Choroid plexus epithelial cell (primary cell): ENCODE results near the gene C1QB.
"Not testable (repeated sequence)": the region's sequence is repeated elsewhere in the genome, so short reads cannot be mapped to it uniquely, and the experiment has no call there.

Experiments
- DNase-seq: peaks from one replicate; pipeline ENCODE4 v3.0.0-alpha.2; 2010; ENCODE audit warnings: low read depth
- H3K4me3 ChIP-seq: 2 replicates; pipeline ENCODE4 v1.5.1; 2011; ENCODE audit warnings: low read depth, mild to moderate bottlenecking, control low read depth, low read length, moderate library complexity
- CTCF ChIP-seq: conservative IDR thresholded peaks from 2 replicates; pipeline ENCODE4 v1.5.1; 2011; ENCODE audit warnings: low read depth, mild to moderate bottlenecking, control low read depth, inconsistent platforms, low read length, moderate library complexity

The C1QB gene

GRCh38 chr1:22660716-22661241, 7.7 kb downstream of the C1QB start:
- no peak for TF ChIP-seq CTCF
- DNase-seq = no peak
- no peak overlapping the region for H3K4me3 ChIP-seq

GRCh38 chr1:22661880-22662279, 8.8 kb downstream of the C1QB start:
- DNase-seq = no peak
- H3K4me3 ChIP-seq = no peak overlapping the region
- TF ChIP-seq CTCF = no peak

- peak; percentile 23 for DNase-seq
- H3K4me3 ChIP-seq = no peak overlapping the region
- TF ChIP-seq CTCF = no peak
Observed at GRCh38 chr1:22662318-22662717, 9.3 kb downstream of the C1QB start.

GRCh38 chr1:22662986-22663408, 10.0 kb downstream of the C1QB start:
- no peak overlapping the region for H3K4me3 ChIP-seq
- DNase-seq = no peak
- TF ChIP-seq CTCF = no peak

GRCh38 chr1:22665752-22666151, 12.7 kb downstream of the C1QB start:
- TF ChIP-seq CTCF = peak; percentile 82
- peak; percentile 65 for DNase-seq
- H3K4me3 ChIP-seq = no peak overlapping the region

GRCh38 chr1:22666412-22666811, 13.4 kb downstream of the C1QB start:
- no peak for DNase-seq
- TF ChIP-seq CTCF = no peak
- H3K4me3 ChIP-seq = no peak overlapping the region

- DNase-seq, H3K4me3 ChIP-seq: not testable (repeated sequence)
Observed at GRCh38 chr1:22668840-22669239, 15.8 kb downstream of the C1QB start.
